GM18519 (cell line): ENCODE data around the gene SLC39A5.
"Not testable (repeated sequence)": the region's sequence is repeated elsewhere in the genome, so short reads cannot be mapped to it uniquely, and the experiment has no call there.

Experiments
- ATAC-seq: cut with Tn5 transposase; IDR thresholded peaks from one replicate; pipeline ENCODE4 v1.9.1; 2021; ENCODE audit warnings: mild to moderate bottlenecking, moderate library complexity; ENCODE audit not compliant: unreplicated experiment, low FRiP score

The SLC39A5 gene

DNA sequence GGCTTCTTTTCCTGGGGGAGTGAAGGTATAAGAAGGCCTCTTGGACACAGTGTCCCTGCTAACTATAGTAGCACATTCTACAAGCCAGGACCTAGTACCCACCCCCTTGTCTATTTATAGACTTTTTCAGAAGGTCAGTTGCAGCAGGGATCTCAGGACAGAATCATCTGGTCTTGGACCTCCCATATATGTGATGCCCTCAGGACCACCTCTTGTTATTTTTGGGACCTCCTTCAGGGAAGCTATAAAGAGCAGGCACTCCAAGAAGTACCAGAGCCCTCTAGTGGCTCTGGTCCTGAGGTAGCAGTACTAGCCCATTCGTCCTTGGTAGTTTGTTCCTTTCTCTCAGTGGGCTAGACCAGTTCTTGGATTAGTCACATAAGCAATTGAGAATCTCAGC, 41.2 kb downstream of the SLC39A5 start:
- no peak for ATAC-seq

DNA sequence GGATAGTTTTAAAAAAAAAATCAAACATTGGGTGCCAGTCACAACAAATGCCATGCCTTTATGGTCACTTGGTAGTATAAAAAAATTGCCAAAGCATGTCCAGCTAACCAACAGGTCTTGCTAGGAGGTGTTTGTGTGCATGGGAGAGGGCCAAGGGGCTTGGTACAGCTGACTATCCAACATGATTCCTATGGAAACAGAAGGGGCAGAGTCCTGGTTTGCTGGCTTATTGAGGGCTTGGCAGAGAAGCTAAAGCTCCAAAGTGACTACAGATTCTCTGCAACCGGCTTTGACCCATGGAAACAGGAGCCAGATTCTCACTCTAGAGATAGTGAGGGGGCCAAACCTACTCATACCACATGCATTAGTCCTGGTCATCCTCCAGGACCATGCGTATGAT, 42.6 kb downstream of the SLC39A5 start:
- not testable (repeated sequence) for ATAC-seq

DNA sequence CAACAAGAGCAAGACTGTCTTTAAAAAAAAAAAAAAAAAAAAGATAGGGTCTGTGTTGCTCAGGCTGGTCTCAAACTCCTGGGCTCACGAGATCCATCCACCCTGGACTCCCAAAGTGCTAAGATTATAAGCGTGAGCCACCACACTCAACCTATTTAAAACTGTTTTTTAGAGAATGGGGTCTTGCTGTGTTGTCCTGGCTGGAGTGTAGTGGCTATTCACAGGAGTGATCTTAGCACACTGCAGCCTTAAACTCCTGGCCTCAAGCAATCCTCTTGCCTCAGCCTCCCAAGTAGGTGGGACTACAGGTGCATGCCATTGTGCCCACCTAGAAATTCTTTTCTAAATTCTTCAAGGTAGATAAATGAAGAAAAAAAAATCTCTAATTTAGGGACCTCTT, 44.4 kb downstream of the SLC39A5 start:
- ATAC-seq, result no peak

DNA sequence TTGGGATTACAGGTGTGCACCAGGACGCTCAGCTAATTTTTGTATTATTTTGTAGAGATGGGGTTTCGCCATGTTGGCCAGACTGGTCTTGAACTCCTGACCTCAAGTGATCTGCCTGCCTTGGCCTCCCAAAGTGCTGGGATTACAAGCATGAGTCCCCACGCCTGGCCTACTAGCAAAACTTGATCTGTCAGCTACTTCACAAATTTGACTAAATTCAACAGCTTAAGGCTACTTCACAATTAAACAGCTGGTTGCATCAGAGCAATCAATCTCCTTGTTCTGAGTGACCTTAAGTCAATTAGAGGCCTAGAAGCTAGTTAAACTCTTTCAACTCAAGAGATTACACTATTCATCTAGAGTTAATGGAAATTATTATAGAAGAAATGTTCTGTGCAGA, 49.1 kb downstream of the SLC39A5 start:
- ATAC-seq, result no peak

DNA sequence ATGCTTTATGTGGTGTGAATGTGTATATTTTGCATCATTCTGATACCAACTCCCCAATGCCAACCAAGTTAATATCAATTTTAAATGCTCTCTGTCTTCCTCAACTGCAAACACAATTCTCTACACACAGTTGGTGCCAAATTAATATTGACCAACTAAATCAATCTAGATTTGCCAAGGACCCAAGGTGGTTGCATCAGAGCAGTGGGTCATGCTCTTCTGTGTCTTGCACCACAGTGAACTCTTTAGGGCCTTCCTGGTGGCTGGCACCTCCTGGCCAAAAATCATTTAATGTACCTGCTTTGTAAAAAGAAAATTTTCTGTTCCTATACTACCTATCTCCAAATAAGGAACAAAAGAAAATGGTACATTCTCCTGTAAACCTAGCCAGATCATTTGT, 51.0 kb downstream of the SLC39A5 start:
- ATAC-seq, result no peak

DNA sequence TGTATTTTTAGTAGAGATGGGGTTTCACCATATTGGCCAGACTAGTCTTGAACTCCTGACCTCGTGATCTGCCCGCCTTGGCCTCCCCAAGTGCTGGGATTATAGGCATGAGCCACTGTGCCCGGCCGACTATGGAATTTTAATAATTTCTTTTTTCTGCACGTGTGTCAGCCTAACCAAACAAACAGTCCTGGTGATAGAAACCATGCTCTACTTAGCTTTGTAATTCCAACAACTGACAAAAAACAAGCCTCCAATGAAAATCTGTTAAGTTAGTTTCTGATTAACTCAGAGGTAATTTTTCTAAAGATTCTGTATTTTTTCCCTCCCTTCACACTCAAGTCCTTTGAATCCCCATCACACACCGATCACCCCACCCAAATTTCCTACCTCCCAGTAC, 52.2 kb downstream of the SLC39A5 start:
- no peak for ATAC-seq

- ATAC-seq, result no peak
These were observed 52.7 kb downstream of the SLC39A5 start for GRCh38 chr12:56282579-56282978.

GRCh38 chr12:56284263-56284662, 54.4 kb downstream of the SLC39A5 start:
- not testable (repeated sequence) for ATAC-seq

DNA sequence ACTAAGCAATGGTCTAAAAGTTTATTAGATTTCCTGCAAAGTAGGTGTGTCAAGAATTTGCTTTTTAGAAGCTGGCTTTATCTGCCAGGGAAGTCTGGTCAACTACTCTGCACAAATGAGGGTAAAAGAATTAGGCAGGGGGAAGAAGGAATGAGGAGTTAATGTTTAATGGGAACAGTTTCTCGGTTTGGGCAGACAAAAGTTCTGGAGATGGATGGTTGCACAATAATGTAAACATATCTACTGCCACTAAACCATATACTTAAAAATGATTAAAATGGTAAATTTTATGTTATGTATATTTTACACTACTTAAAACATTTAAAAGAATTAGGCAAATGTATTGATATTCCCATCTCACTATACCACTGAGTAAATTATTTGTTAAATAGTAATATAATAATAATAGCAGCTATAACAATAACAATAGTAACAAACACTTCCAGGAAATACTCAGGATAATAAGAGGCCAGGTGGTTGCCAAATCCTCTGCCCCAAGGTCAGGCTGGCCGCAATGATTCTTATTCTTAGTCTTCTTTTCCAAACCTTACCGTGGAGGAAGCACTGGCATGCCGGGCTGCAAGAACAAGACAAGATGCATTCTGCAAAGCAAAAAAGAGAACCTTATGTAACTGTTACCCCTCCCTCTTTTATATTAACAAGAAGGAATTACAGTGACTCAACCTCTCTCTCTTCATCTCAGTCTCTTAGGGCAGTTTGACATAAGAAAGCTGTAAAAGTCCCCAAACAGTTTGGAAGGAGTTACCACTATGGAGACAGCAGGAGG, 56.4 kb downstream of the SLC39A5 start:
- ATAC-seq, result no peak
